ENCODE data around the gene NDRG4.
A peak's percentile ranks its signal among the peaks of the same experiment; 100 is the strongest.
"Not testable (repeated sequence)": the region's sequence is repeated elsewhere in the genome, so short reads cannot be mapped to it uniquely, and the experiment has no call there.

NDRG4 gene

DNA sequence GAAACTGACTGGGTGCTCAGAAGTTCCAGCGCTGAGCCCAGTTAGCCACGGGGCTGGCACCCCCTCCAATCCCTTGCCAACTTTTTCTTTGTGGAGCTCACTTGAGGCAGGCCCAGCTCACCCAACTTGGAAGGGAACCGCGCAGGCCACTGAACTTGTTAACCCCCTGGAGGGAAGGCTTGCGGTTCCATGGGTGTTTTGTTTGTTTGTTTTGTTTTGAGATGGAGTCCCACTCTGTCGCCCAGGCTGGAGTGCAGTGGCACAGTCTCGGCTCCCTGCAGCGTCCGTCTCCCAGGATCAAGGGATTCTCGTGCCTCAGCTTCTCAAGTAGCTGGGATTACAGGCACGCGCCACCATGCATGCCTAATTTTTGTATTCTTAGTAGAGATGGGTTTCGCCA is 34.1 kb upstream of the NDRG4 start:
- no peak for DNase-seq

DNA sequence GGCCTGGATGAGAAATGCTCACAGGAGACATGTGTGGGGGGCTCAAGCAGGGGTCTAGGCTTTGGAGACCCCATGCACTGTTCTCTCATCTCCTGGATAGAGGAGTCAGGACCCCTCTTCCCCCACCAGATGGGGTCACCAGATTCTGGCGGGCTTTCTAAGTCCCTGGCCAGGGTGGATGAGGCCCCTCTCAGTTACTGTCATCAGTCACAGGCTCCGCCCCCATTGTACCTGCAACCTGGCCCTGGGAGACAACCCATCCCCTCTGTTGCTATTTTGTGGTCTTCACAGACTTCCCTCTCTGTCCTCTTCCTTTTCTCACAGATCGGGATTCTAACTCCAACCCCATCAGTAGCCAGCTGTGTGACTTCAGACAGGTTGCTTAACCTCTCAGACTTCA is 33.5 kb upstream of the NDRG4 start:
- DNase-seq = no peak

DNA sequence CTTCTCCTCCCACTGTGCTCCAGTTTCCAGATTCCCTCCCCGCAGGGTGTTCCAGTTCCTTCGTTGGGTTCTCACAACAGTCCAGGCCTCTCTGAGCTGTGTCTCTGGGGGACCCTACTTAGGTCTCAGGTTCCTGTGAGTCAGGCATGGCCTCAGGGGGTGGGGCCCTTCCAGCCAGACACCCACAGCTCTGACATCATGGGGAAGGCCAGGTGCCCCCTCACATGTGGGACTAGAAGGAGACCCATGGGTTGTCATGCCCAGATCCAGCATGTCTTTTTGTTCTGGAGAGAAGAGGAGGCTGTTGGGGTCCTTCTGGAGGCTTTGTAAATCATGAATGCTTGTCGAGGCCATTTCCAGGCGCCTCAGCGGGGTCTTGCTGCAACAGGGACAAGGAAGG is 32.0 kb upstream of the NDRG4 start:
- DNase-seq = no peak

DNA sequence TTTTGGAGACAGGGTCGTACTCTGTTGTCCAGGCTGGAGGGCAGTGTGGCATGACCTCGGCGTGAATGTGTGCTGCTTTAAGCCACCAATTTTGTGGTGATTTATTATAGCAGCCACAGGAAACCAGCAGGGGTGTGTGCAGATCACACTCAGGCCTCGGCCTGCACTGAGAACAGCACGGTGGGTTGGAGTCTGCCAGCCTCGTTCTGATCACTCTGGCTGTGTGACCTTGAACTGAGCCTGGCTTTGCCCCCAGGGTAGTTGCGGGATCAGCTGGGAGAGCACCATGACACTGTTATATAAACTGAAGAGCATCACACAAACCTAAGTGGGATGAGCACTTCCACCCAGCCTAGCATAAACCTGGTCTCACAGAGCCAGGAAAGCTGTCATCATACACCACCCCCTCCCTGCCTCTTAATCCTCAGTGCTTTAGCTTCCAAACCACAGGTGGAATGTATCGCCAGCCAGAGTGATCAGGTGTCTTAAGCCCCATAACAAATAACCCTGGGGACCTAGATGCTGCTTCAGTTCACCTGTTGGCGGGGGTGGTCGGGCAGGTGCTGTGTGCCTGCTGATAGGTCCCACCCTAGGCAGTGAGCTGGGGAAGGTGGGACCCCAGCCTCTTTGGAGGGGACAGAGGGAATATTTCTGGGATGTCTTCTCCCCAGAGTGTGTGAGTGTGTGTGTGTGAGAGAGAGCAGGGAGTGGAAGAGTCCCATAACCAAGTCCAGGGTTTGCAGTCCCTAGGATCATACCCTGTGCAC is 28.6 kb upstream of the NDRG4 start:
- DNase-seq = no peak

DNA sequence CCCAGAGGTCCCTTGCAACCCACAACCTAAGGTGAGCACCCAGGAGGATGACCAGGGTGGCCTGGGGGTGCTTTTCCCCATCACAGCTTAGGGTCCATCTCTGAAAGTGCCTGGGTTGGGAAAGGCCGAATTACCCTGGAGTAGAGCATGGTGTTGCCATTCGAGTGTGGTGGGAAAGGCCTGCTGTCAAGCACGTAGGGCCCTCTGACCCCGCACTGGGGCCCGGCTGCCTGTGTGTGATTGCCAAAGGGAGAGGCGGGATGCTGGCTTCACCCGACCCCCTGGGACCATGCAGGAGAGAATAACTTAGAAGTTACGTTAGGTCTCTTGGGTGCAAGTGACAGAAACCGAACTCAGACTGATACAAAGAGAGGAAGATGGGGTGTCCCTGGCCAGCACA is 27.7 kb upstream of the NDRG4 start:
- DNase-seq = no peak

DNA sequence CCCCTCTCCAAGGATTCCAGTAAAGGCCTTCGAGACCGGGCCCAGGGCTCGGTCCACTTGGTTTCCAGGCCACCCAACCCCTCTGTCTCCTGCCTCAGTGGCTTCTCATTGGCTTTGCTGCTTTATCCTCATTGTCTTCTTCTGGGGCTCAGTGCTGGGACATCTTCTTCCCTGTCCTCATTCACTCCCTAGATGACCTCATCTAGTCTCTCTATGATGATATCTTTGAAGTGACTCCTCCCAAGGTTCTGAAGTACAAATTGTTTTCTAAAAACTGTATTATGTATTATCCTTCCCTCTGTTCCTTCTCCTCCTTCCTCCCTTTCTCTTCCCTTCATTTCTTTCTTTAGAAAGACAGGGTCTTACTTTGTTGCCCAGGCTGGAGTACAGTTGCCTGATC is 27.1 kb upstream of the NDRG4 start:
- DNase-seq = no peak

DNA sequence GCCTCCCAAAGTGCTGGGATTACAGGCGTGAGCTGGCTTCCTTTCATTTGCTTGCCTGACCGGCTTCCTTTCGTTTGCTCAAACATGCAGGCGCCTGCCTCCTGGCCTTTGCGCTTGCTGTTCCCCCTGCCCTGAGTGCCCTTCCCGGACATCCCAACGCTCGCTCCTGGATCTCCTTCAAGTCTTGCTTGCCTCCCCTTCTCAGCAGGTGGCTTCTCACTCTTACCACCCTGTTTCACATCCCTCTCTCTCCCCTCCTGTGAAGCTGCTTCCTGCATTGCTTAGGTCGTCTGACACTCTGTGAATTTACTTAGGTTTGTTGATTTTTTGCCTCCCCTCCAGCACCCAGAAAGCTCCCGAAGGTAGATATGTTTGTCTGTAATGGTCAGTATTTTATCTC is 25.6 kb upstream of the NDRG4 start:
- no peak for DNase-seq

DNA sequence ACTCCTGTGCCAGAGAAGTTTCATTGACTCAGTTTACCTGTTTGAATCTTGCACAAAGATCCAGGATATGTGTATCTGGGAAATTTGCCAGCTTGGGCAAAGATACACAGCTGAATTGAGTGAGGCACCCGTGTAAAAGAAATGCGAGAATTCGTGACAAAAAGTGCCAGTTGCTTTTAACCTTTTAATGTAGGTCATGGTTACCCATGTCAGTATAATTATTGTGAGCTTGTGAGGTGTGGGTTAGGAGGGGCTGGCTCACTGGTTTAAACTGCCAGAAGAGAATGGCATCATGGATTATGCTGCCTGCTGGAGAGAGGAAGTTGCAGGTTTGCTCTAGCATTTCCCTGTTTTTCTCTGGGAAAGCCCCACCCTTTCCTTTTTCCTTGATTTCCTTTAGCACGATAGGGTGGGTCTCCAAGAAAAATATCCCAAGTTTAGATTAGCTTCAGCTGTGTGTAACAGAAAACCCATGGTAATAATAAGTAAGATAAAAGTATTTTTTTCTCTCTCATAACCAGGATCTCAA is 24.8 kb upstream of the NDRG4 start:
- no peak for DNase-seq

DNA sequence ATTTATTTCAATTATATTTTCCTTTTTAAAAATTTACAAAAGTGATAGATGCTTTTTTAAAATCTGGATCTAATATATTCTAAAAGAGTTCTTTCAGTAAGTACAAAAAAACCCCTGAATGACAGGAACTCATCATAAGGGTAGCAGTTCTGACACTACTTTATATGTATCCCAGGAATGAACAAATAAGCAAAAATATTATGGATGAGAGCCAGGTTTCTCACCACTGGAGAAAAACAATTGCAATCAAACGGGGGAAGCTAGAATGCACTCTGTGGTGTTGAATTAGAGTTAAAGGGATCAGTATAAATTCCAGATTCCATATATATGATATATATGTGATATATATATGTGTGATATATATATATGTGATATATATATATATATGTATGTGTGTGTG is 23.2 kb upstream of the NDRG4 start:
- DNase-seq = no peak

DNA sequence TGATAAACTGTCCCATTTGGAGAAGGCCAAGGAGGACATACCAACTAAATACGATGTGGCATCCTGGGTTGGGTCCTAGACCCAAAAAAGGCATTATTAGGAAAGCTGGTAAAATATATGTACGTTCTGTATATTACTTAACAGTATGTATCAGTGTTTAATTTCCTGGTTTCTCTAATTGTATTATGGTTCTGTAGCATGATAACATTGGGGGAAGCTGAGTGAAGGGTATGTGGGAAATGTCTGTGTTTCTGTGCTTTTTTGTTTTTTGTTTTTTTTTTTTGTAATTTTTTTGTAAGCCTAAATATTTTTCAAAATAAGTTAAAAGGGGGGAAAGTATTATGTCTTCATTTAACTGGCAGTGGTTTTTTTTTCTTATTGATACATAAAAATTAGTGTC is 21.5 kb upstream of the NDRG4 start:
- no peak for DNase-seq

DNA sequence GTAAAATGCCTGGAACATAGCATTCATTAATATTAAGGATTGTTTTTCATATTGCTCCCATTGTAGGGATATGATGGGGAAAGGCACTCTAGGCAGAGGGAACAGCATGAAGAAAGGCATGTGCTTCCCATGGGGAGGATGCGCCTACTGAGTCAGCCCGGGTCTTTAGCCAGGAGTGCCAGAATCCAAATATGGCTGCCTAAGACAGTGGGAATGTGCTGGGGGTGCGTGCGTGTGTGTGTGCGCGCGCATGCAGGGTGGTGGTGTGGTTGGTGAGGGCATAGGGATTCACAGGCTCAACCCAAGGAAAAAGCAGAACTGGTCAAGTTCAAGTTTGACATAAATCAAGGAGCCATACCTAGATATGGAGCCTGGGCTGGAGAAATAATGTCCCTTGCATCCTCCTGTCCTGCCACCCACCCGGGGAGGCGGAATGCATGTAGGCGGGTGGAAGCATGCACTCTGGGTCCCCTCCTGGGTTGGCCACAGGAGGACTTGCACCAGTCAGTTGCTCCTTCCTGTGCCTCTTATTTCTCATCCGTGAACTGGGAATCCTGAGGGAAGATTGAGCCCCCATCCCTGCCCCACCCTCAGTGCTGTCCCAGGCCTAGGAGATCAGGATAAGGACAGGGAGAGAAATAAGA is 18.6 kb upstream of the NDRG4 start:
- DNase-seq = no peak

DNA sequence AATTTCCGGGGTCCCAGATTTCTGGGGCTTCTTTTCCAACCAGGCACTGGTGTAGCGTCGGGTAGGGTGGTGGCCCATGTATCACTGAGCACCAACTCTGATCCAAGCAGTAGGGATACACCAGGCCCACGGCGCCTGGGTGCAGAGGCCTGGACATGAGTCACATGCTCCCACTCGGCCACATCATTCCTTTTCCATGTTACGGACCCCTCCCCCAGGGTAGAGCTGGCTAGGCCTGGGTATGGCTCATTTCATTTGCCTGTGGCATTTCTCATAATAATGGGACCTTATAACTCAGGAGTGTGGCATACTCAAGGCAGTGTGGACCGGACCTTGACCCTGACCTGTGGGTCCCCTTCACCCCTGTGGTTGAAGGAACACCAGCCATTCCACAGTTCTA is 18.0 kb upstream of the NDRG4 start:
- no peak for DNase-seq

DNA sequence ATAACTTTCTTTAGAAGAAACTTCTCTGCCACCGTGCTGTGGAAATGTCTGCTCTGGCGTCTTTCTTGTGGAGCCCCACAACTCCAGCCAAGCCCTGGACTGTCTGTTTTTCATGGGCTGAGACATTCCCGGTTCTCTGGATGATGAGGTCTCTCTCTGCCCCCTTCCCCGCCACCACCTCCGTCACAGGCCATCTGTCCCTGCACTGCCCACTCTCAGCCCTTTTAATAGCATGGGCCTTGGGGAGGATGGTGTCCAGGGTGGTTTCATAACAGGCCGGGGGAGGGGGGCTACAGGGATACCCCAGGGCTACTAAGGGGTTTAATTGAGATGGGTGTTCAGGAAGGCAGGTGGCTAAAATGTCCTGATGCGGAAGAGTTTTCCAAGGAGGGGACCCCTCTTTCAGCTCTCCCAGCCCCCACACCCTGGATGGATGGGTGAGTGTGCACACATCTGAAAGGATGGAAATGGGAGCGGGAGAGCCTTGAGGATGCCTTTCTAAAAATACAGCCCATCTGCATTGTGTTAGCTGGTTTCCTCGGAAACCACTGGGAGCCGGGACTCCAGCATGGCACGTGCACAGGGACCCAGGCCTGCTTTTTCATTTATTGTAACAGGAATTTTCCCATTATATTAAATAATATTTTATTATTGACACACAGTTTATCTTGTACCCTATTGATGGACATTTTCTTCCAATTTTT is 14.6 kb upstream of the NDRG4 start:
- DNase-seq = no peak

DNA sequence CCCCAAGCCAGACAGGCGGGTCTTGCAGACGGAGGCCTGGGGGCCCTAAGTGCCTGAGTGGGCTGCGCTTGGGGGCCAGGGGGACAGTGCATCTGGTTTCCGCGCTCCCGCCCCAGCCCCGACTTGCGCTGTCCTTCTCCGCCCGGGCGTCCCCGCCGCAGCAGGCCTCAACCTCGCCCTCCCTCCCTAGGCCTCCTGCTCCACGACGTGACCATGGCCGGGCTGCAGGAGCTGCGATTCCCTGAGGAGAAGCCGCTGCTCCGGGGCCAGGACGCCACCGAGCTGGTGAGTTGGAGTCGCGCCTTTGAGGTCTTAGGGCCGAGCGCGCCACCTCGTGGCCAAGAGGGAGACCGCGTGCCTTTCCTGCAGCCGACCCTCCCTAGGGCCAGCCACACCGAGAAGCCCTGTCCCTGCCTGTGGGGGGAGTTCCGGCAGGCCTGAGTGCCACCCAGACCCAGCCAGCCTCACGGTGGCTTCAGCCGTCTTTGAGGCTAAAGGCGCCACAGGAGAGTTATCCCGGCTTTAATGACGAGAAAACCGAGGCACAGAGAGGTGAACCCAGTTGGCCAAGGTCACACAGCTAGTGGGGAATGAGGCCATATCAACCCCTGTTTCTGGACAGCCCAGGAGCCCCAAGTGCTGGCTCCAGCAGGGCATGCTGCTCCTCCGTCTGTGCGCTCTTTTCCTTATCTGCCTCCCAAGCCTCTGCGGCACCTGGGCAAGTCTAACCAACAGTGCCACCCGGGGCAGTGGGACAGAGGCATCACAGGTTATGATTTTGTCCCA is 12.2 kb upstream of the NDRG4 start:
- peak; percentile 27 for DNase-seq

DNA sequence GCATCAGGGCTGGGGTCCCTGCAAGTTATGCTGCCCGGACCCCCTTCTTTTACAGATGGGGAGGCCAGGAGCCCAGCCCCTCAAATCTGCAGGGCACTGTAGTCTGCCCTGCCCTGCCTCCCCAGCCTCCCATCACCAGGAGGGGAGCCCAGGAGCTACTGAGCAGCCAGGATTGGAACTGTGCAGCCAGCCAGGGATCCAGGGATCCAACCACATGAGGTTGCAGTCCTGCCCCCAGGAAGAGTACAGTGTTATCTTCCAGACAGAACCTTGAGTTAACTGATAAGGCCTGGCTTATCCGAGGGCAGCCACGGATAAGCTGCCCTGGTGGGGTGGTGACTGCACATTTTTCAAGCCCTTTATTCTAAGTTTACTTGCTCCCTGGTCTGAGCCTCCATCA is 11.4 kb upstream of the NDRG4 start:
- no peak for DNase-seq

DNA sequence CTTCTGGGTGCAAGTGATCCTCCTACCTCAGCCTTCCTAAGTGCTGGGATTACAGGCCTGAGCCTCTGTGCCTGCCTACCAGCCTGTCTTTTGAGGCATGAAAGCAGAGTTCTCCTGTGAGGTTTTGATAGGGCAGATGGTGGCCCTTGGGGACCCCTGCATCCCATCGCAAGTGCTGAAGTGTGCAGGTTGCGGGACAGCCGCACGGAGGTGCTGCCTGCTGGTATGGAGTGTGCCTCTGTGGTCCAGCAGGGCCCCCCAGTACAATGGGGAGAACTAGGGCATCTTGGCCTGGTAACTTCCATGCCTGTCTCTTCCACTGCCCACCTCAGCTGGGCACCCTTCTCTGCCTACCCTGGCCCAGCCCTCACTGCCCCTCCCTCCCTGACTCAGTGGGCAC is 9.9 kb upstream of the NDRG4 start:
- no peak for DNase-seq

DNA sequence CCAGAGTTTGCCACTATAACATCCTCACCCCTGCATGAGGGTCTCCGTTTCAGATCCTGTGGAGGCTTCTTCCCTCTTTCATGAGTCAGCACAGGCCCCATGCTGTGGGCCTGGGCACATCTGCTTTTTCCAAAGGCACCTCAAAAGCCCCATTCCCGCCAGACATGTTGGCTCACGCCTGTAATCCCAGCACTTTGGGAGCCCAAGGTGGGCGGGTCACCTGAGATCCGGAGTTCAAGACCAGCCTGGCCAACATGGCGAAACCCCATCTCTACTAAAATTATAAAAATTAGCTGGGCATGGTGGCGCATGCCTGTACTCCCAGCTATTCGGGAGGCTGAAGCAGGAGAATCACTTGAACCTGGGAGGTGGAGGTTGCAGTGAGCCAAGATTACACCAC is 9.4 kb upstream of the NDRG4 start:
- not testable (repeated sequence) for DNase-seq

DNA sequence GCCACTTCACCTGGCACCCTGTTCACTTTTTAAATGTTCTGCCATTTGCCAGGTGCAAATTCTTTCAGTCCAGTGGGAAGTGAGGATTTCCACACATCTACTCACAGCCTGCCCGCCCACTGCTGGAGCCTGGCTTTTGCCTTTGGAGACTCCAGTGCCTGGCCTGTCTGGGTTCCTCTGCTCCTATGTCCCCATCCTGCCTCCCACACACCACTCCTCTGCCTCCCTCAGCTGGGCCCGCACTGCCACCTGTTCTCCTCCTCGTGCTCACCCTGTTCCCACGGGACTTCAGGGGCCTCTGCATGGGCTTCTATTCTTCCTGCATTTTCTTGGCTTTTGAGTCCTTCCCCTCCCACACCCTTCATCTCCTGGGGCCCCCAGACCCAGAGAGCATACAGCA is 7.9 kb upstream of the NDRG4 start:
- DNase-seq = no peak

DNA sequence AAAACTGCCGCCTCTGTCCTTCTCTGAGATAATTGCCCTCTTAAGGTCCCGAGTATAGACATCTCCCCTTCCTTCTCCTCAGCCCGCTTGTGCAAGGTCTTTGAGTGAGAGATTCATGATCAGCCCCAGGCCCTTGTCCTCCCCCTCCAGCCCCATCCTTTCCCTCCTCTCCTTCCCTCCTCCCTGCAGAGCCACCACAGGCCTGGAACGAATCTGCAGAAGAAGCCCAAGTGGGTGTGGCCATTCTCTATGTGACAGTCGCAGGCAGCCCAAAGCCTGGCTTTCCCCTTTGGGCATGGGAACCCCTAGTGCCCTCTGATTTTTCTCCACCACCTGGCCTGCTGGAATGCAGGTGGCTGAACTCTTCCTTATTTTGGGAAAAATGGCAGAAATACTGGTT is 7.2 kb upstream of the NDRG4 start:
- no peak for DNase-seq

DNA sequence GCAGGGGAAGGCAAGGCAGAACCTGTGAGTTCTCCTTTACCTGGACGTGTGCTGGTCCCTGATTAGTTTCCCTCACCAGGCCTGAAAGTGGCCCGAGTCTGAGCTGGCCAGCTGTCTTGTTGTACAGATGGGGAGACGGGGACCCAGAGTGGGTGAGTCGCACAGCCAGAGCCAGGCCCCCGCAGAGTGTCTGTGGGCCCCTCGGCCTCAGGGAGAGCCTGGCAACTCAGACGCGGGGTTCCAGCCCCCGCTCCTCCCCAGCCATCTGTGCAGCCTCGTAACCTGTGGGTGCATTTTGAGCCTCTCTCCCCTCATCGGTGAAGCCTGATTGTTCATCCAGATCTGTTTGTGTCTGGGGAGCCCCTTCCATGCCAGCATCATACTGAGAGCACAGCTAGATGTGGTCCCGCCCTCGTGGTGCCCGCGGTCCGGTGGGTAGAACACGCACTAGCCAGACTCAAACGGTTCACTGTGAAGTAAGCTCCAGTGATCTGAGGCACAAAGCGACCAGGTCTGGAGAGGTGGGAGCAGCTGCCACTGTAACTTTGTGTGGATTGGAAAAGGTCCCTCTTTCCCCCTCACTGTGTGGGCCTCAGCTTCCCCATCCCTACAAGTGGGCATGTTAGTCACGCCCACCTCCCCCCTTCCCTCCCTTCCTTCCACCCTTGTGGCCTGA is 6.0 kb upstream of the NDRG4 start:
- no peak for DNase-seq

DNA sequence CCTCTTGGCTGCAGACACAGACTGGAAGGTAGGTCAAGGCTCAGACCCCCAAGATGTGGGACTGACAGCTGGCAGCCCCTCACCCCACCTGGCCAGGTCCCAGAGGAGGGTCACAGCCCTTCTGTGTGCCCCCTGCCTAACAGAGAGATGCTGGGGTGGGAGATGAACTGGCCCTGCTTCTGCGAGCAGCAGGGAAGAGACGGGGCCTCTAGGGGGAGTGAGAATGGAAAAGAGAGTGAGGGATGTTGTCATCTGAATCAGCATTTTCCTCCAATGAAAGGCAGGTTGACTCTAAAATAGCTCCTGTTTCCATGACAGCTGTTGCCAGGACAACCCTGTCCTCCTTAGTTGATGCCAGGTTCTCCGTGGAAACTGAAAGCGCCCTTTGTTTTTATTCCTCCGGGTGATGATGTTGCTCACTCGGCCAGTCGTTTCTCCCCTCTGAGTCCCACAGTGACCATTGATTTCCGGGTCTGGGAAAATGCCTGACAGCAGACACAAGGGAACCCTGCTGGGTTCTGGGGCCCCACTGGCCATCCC is 4.9 kb upstream of the NDRG4 start:
- DNase-seq = peak; percentile 44

Measured in NCI-H526 treated with DMSO at 0.1 percent for 48 hours (cell line).